HepG2 (cell line): ENCODE measurements around the gene WBP1. TPM values are rescaled to one million over a fixed set of nuclear protein-coding genes. Genes with fewer than 3 reads are reported as not detected.
A peak's percentile ranks its signal among the peaks of the same experiment; 100 is the strongest.

Experiments
- HNRNPLL ChIP-seq: fragments of 200-400 bp; formaldehyde crosslinking; IDR thresholded peaks from 2 replicates; pipeline ENCODE4 v1.6.1; 2017; ENCODE audit warnings: mild to moderate bottlenecking, low read depth, low read length; ENCODE audit not compliant: poor library complexity, severe bottlenecking
- HOXA7 ChIP-seq: sonication (generic); formaldehyde crosslinking; IDR thresholded peaks from 2 replicates; pipeline ENCODE4 v1.8.1; 2022; ENCODE audit warnings: mild to moderate bottlenecking, missing genetic modification reagents, moderate library complexity
- RARG ChIP-seq: sonication (generic); formaldehyde crosslinking; IDR thresholded peaks from 2 replicates; pipeline ENCODE4 v1.4.0; 2020; ENCODE audit warnings: low read depth, mild to moderate bottlenecking, missing genetic modification reagents
- SNAPC2 ChIP-seq: sonication (generic); formaldehyde crosslinking; IDR thresholded peaks from 2 replicates; pipeline ENCODE4 v1.8.1; 2022; ENCODE audit warnings: mild to moderate bottlenecking, missing genetic modification reagents
- SP4 ChIP-seq: sonication (generic); formaldehyde crosslinking; IDR thresholded peaks from 2 replicates; pipeline ENCODE4 v1.8.1; 2023; ENCODE audit warnings: mild to moderate bottlenecking, missing genetic modification reagents
- TBP ChIP-seq: sonication (generic); formaldehyde crosslinking; IDR thresholded peaks from 2 replicates; pipeline ENCODE4 v1.5.0; 2020; ENCODE audit warnings: missing genetic modification reagents
- TBX2 ChIP-seq: sonication (generic); formaldehyde crosslinking; IDR thresholded peaks from 2 replicates; pipeline ENCODE4 v1.5.0; 2020; ENCODE audit warnings: missing genetic modification reagents, mild to moderate bottlenecking, borderline replicate concordance
- TMF1 ChIP-seq: sonication (generic); formaldehyde crosslinking; IDR thresholded peaks from 2 replicates; pipeline ENCODE4 v1.8.1; 2022; ENCODE audit warnings: low read depth, missing genetic modification reagents
- ZNF256 ChIP-seq: sonication (generic); formaldehyde crosslinking; conservative IDR thresholded peaks from 2 replicates; pipeline ENCODE4 v1.4.0; 2020; ENCODE audit warnings: missing genetic modification reagents
- ZNF446 ChIP-seq: sonication (generic); formaldehyde crosslinking; IDR thresholded peaks from 2 replicates; pipeline ENCODE4 v1.5.0; 2020; ENCODE audit warnings: mild to moderate bottlenecking, missing genetic modification reagents
- ZNF75D ChIP-seq: sonication (generic); formaldehyde crosslinking; IDR thresholded peaks from 2 replicates; pipeline ENCODE4 v1.8.1; 2023; ENCODE audit warnings: missing genetic modification reagents, mild to moderate bottlenecking, borderline replicate concordance
- polyA plus RNA-seq, 8 experiments: library from polyadenylated mRNA; depleted of rRNA in 3 of 8; stranded (reverse) in 7 of 8; unstranded in 1 of 8; fragments of >200 nt; fragmentation: Illumina TruSeq in 4 of 8; extraction: Trizol in 4 of 8; gene quantifications; 2 replicates each; pipeline versions ENCODE4 v1.2.1 to v1.2.3, GENCODE V29; 2011 to 2016; ENCODE audit warnings: low read depth in 4 of 8, missing spikeins in 1 of 8, mixed read lengths in 1 of 8; ENCODE audit not compliant: insufficient read depth in 1 of 8
- total RNA-seq, 5 experiments: library from RNA; depleted of rRNA; stranded (reverse); fragments of >200 nt; fragmentation: Illumina TruSeq; extraction: Trizol; gene quantifications; 2 replicates each; pipeline ENCODE4 v1.2.3, GENCODE V29; 2016; ENCODE audit warnings: low read depth in 1 of 5
- TF ChIP-seq, protein P1 (sequence below): sonication (generic); formaldehyde crosslinking; IDR thresholded peaks from 2 replicates; pipeline ENCODE4 v1.4.0; 2020; ENCODE audit warnings: missing genetic modification reagents
- TF ChIP-seq, protein P2 (sequence below): sonication (generic); formaldehyde crosslinking; IDR thresholded peaks from 2 replicates; pipeline ENCODE4 v1.4.0; 2020; ENCODE audit warnings: mild to moderate bottlenecking, missing genetic modification reagents
- TF ChIP-seq, protein P3 (sequence below): IDR thresholded peaks from 2 replicates; pipeline ENCODE4 v1.6.1; 2012; ENCODE audit warnings: low read depth, low read length, improper control_type of control experiment
- TF ChIP-seq, protein P4 (sequence below): sonication (generic); formaldehyde crosslinking; IDR thresholded peaks from 2 replicates; pipeline ENCODE4 v1.8.0; 2022; ENCODE audit warnings: low read depth, missing genetic modification reagents
- TF ChIP-seq, protein P5 (sequence below): sonication (generic); formaldehyde crosslinking; IDR thresholded peaks from 2 replicates; pipeline ENCODE4 v1.8.0; 2022; ENCODE audit warnings: mild to moderate bottlenecking, missing genetic modification reagents; ENCODE audit not compliant: insufficient replicate concordance
- TF ChIP-seq, protein P6 (sequence below): sonication (generic); formaldehyde crosslinking; IDR thresholded peaks from 2 replicates; pipeline ENCODE4 v1.5.1; 2020; ENCODE audit warnings: mild to moderate bottlenecking, missing genetic modification reagents, borderline replicate concordance
- TF ChIP-seq, protein P7 (sequence below): IDR thresholded peaks from 2 replicates; pipeline ENCODE4 v1.6.1; 2012; ENCODE audit warnings: inconsistent platforms

Gene WBP1
- total and polyA plus RNA-seq, 2 of the 13 experiments (the other 11 are each of a cell fraction or from before 2014, with no cell fraction given), result 38.8 to 85.7 TPM

DNA sequence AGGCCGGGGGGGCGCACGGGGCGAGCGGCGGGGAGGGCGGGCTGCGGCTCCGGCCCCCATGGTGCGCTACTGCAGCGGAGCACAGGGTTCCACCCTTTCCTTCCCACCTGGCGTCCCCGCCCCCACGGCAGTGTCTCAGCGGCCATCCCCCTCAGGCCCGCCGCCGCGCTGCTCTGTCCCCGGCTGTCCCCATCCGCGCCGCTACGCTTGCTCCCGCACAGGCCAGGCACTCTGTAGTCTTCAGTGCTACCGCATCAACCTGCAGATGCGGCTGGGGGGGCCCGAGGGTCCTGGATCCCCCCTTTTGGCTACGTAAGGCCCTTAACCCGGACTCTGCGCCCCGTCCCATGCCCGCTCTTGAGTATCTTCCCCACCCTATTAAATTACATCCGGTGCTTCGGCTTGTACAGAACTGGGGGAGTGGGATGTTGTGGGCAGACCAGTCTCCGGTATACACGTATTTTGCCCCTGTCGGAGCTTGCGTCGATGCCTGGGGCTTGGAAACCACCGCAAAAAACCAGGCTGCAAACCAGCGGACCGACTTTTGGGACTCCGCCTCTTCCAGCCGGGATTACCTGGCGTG lies 598 bp upstream of the WBP1 start (continued):
- TF ChIP-seq TBP (CRISPR knock-in tag) (no peak), ZNF256 (no peak), TMF1 (CRISPR knock-in tag) (peak; percentile 89; the same call in 1 of the 2 replicates), HOXA7 (CRISPR knock-in tag) (no peak), TBX2 (CRISPR knock-in tag) (no peak; the same call in none of the 2 replicates), SNAPC2 (peak; percentile 81; the same call in 1 of the 2 replicates), ZNF446 (CRISPR knock-in tag) (no peak), SP4 (0 out of 2 replicates have a peak, but pooled peaks have one; percentile 54), ZNF75D (CRISPR knock-in tag) (no peak), RARG (CRISPR knock-in tag) (0 out of 2 replicates have a peak, but pooled peaks have one; percentile 53), HNRNPLL (peak; percentile 89)
- TF ChIP-seq, protein P1, sequence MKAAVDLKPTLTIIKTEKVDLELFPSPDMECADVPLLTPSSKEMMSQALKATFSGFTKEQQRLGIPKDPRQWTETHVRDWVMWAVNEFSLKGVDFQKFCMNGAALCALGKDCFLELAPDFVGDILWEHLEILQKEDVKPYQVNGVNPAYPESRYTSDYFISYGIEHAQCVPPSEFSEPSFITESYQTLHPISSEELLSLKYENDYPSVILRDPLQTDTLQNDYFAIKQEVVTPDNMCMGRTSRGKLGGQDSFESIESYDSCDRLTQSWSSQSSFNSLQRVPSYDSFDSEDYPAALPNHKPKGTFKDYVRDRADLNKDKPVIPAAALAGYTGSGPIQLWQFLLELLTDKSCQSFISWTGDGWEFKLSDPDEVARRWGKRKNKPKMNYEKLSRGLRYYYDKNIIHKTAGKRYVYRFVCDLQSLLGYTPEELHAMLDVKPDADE (CRISPR knock-in tag), result no peak
- TF ChIP-seq, protein P2, sequence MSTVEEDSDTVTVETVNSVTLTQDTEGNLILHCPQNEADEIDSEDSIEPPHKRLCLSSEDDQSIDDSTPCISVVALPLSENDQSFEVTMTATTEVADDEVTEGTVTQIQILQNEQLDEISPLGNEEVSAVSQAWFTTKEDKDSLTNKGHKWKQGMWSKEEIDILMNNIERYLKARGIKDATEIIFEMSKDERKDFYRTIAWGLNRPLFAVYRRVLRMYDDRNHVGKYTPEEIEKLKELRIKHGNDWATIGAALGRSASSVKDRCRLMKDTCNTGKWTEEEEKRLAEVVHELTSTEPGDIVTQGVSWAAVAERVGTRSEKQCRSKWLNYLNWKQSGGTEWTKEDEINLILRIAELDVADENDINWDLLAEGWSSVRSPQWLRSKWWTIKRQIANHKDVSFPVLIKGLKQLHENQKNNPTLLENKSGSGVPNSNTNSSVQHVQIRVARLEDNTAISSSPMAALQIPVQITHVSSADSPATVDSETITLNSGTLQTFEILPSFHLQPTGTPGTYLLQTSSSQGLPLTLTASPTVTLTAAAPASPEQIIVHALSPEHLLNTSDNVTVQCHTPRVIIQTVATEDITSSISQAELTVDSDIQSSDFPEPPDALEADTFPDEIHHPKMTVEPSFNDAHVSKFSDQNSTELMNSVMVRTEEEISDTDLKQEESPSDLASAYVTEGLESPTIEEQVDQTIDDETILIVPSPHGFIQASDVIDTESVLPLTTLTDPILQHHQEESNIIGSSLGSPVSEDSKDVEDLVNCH (CRISPR knock-in tag), result 0 out of 2 replicates have a peak, but pooled peaks have one; percentile 74
- TF ChIP-seq, protein P3, sequence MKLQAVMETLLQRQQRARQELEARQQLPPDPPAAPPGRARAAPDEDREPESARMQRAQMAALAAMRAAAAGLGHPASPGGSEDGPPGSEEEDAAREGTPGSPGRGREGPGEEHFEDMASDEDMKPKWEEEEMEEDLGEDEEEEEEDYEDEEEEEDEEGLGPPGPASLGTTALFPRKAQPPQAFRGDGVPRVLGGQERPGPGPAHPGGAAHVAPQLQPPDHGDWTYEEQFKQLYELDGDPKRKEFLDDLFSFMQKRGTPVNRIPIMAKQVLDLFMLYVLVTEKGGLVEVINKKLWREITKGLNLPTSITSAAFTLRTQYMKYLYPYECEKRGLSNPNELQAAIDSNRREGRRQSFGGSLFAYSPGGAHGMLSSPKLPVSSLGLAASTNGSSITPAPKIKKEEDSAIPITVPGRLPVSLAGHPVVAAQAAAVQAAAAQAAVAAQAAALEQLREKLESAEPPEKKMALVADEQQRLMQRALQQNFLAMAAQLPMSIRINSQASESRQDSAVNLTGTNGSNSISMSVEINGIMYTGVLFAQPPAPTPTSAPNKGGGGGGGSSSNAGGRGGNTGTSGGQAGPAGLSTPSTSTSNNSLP, result no peak
- TF ChIP-seq, protein P4, sequence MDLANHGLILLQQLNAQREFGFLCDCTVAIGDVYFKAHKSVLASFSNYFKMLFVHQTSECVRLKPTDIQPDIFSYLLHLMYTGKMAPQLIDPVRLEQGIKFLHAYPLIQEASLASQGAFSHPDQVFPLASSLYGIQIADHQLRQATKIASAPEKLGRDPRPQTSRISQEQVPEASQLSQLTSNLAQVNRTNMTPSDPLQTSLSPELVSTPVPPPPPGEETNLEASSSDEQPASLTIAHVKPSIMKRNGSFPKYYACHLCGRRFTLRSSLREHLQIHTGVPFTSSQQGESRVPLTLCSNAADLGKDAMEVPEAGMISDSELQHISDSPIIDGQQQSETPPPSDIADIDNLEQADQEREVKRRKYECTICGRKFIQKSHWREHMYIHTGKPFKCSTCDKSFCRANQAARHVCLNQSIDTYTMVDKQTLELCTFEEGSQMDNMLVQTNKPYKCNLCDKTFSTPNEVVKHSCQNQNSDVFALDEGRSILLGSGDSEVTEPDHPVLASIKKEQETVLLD (CRISPR knock-in tag), result peak; percentile 66; the same call in 1 of the 2 replicates
- TF ChIP-seq, protein P5, sequence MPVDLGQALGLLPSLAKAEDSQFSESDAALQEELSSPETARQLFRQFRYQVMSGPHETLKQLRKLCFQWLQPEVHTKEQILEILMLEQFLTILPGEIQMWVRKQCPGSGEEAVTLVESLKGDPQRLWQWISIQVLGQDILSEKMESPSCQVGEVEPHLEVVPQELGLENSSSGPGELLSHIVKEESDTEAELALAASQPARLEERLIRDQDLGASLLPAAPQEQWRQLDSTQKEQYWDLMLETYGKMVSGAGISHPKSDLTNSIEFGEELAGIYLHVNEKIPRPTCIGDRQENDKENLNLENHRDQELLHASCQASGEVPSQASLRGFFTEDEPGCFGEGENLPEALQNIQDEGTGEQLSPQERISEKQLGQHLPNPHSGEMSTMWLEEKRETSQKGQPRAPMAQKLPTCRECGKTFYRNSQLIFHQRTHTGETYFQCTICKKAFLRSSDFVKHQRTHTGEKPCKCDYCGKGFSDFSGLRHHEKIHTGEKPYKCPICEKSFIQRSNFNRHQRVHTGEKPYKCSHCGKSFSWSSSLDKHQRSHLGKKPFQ (CRISPR knock-in tag), result peak; percentile 65
- TF ChIP-seq, protein P6, sequence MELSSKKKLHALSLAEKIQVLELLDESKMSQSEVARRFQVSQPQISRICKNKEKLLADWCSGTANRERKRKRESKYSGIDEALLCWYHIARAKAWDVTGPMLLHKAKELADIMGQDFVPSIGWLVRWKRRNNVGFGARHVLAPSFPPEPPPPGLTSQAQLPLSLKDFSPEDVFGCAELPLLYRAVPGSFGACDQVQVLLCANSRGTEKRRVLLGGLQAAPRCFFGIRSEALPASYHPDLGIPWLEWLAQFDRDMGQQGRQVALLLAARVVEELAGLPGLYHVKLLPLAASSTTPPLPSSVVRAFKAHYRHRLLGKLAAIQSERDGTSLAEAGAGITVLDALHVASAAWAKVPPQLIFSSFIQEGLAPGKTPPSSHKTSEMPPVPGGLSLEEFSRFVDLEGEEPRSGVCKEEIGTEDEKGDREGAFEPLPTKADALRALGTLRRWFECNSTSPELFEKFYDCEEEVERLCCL (CRISPR knock-in tag), result no peak
- TF ChIP-seq, protein P7, sequence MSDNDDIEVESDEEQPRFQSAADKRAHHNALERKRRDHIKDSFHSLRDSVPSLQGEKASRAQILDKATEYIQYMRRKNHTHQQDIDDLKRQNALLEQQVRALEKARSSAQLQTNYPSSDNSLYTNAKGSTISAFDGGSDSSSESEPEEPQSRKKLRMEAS, result peak; percentile 51; the same call in 1 of the 2 replicates
